AG09309 (cell line): ENCODE data around the gene TCTN2.

ENCODE experiments used
- DNase-seq: peaks from one replicate; pipeline ENCODE4 v3.0.0-alpha.2; 2010; ENCODE audit warnings: low read depth
- H3K4me3 ChIP-seq: 2 replicates; pipeline ENCODE4 v1.5.1; 2011; ENCODE audit warnings: mild to moderate bottlenecking, low read depth, low read length, moderate library complexity; ENCODE audit not compliant: control insufficient read depth
- TF ChIP-seq, protein P1 (sequence below): IDR thresholded peaks from 2 replicates; pipeline ENCODE4 v1.5.1; 2011; ENCODE audit warnings: mild to moderate bottlenecking, low read depth, low read length, inconsistent platforms; ENCODE audit not compliant: insufficient read depth, control insufficient read depth; ENCODE audit errors: missing control alignments

TCTN2 gene

GRCh38 chr12:123743002-123743401 is 72.1 kb downstream of the TCTN2 start:
- no peak for DNase-seq
- TF ChIP-seq, protein P1, sequence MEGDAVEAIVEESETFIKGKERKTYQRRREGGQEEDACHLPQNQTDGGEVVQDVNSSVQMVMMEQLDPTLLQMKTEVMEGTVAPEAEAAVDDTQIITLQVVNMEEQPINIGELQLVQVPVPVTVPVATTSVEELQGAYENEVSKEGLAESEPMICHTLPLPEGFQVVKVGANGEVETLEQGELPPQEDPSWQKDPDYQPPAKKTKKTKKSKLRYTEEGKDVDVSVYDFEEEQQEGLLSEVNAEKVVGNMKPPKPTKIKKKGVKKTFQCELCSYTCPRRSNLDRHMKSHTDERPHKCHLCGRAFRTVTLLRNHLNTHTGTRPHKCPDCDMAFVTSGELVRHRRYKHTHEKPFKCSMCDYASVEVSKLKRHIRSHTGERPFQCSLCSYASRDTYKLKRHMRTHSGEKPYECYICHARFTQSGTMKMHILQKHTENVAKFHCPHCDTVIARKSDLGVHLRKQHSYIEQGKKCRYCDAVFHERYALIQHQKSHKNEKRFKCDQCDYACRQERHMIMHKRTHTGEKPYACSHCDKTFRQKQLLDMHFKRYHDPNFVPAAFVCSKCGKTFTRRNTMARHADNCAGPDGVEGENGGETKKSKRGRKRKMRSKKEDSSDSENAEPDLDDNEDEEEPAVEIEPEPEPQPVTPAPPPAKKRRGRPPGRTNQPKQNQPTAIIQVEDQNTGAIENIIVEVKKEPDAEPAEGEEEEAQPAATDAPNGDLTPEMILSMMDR: no peak
- no peak overlapping the region for H3K4me3 ChIP-seq

- TF ChIP-seq, protein P1: no peak
- H3K4me3 ChIP-seq: no peak overlapping the region
- DNase-seq: no peak
These were observed 73.9 kb downstream of the TCTN2 start for GRCh38 chr12:123744836-123745235.

GRCh38 chr12:123747309-123747708 is 76.4 kb downstream of the TCTN2 start:
- TF ChIP-seq, protein P1: no peak
- no peak overlapping the region for H3K4me3 ChIP-seq
- DNase-seq: no peak

GRCh38 chr12:123748161-123748560 is 77.2 kb downstream of the TCTN2 start:
- TF ChIP-seq, protein P1: no peak
- H3K4me3 ChIP-seq: no peak overlapping the region
- no peak for DNase-seq

DNA sequence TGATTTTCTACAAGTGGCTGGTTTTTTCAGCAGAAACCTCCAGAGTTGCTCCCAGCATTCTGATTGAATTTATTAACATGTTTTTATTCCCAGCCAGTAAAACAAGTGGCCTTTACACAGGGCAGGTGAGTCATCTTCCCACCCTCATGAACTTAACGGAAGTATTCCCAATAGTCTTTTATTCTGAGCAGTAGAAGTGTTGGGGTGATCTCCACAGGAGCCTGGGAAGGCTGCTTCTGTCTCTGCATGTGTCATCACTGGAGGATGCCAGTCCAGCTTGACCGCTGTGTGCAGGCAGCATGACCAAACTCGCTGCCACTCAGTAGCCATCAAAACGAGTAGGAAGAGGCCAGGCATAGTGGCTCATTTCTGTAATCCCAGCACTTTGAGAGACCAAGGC is 77.7 kb downstream of the TCTN2 start:
- TF ChIP-seq, protein P1: no peak
- H3K4me3 ChIP-seq: no peak overlapping the region
- no peak for DNase-seq

- no peak overlapping the region for H3K4me3 ChIP-seq
- DNase-seq: no peak
- TF ChIP-seq, protein P1: no peak
These were observed 78.4 kb downstream of the TCTN2 start for GRCh38 chr12:123749355-123749754.

- TF ChIP-seq, protein P1: no peak
- no peak for DNase-seq
- H3K4me3 ChIP-seq: no peak overlapping the region
These were observed 79.3 kb downstream of the TCTN2 start for GRCh38 chr12:123750159-123750656.
